Transverse colon (tissue), 3 donors: Measurements from ENCODE around the gene MDM2.
"Not testable (repeated sequence)": the region's sequence is repeated elsewhere in the genome, so short reads cannot be mapped to it uniquely, and the experiment has no call there.

ENCODE experiments used
- POLR2A ChIP-seq: fragments of 450-650 bp; IDR thresholded peaks from one replicate; pipeline ENCODE4 v1.6.1; 2016; ENCODE audit warnings: antibody characterized with exemption, mild to moderate bottlenecking, moderate library complexity
- TF ChIP-seq, protein P1 (sequence below), 5 experiments: fragments of 200-600 bp in 3 of 5; fragments of 450-650 bp in 2 of 5; sonication (generic) in 3 of 5; IDR thresholded peaks; 1 replicate in 2 of 5; 2 replicates in 3 of 5; pipeline ENCODE4 v1.5.1; 2016 to 2017; ENCODE audit warnings: antibody characterized with exemption in 5 of 5, inconsistent platforms in 3 of 5, mild to moderate bottlenecking in 2 of 5, moderate library complexity in 1 of 5

- TF ChIP-seq POLR2A: not testable (repeated sequence)
- TF ChIP-seq, protein P1, sequence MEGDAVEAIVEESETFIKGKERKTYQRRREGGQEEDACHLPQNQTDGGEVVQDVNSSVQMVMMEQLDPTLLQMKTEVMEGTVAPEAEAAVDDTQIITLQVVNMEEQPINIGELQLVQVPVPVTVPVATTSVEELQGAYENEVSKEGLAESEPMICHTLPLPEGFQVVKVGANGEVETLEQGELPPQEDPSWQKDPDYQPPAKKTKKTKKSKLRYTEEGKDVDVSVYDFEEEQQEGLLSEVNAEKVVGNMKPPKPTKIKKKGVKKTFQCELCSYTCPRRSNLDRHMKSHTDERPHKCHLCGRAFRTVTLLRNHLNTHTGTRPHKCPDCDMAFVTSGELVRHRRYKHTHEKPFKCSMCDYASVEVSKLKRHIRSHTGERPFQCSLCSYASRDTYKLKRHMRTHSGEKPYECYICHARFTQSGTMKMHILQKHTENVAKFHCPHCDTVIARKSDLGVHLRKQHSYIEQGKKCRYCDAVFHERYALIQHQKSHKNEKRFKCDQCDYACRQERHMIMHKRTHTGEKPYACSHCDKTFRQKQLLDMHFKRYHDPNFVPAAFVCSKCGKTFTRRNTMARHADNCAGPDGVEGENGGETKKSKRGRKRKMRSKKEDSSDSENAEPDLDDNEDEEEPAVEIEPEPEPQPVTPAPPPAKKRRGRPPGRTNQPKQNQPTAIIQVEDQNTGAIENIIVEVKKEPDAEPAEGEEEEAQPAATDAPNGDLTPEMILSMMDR (IDR thresholded peaks at IDR 0.05): not testable (repeated sequence)
Measured at GRCh38 chr12:68802911-68803651, 4.9 kb upstream of the MDM2 start.
